SKM-1 treated with dmso at 0.1 percent for 144 hours (cell line): ENCODE data around the gene MICOS13.

Experiments used
- DNase-seq: peaks from one replicate; lab custom pipeline; 2025; ENCODE audit not compliant: unreplicated experiment; lab: John Stamatoyannopoulos, UW

MICOS13 gene

GRCh38 chr19:5687360-5688198, 7.3 kb upstream of the MICOS13 start:
- no peak for DNase-seq

- DNase-seq = peak; percentile 92
These were observed 6.5 kb upstream of the MICOS13 start for GRCh38 chr19:5686647-5687359.

- no peak for DNase-seq
These were observed 6.0 kb upstream of the MICOS13 start for GRCh38 chr19:5686326-5686646.

GRCh38 chr19:5684694-5685430, 4.5 kb upstream of the MICOS13 start:
- no peak for DNase-seq

GRCh38 chr19:5683177-5683886, 3.0 kb upstream of the MICOS13 start:
- no peak for DNase-seq

GRCh38 chr19:5682107-5682482, 1.8 kb upstream of the MICOS13 start:
- no peak for DNase-seq

- DNase-seq = no peak
These were observed 1.2 kb upstream of the MICOS13 start for GRCh38 chr19:5681391-5682106.

GRCh38 chr19:5680084-5680436, 256 bp downstream of the MICOS13 start:
- no peak for DNase-seq

GRCh38 chr19:5679289-5680083, 830 bp downstream of the MICOS13 start:
- no peak for DNase-seq

- no peak for DNase-seq
These were observed 2.1 kb downstream of the MICOS13 start for GRCh38 chr19:5678071-5678718.

- no peak for DNase-seq
These were observed 2.7 kb downstream of the MICOS13 start for GRCh38 chr19:5677580-5677979.

GRCh38 chr19:5677136-5677535, 3.2 kb downstream of the MICOS13 start:
- DNase-seq = no peak

GRCh38 chr19:5676772-5677105, 3.6 kb downstream of the MICOS13 start:
- no peak for DNase-seq

- DNase-seq = no peak
These were observed 4.1 kb downstream of the MICOS13 start for GRCh38 chr19:5676105-5676771.

- DNase-seq = no peak
These were observed 5.6 kb downstream of the MICOS13 start for GRCh38 chr19:5674714-5675113.

GRCh38 chr19:5673752-5674151, 6.6 kb downstream of the MICOS13 start:
- DNase-seq = no peak

- DNase-seq = no peak
These were observed 7.4 kb downstream of the MICOS13 start for GRCh38 chr19:5672708-5673459.

GRCh38 chr19:5671600-5671999, 8.7 kb downstream of the MICOS13 start:
- DNase-seq = no peak
